H1 (cell line): ENCODE results near the gene RNF224. TPM values are rescaled to one million over a fixed set of nuclear protein-coding genes. Genes with fewer than 3 reads are reported as not detected.

Source experiments
- CTCF ChIA-PET: fragments of 300-600 bp; sonication (Branson Sonifier 250); formaldehyde crosslinking; loops from one replicate; lab custom pipeline; 2021; ENCODE audit not compliant: partially characterized antibody; lab: Charles Lee
- POLR2A ChIA-PET: fragments of 300-600 bp; sonication (Branson Sonifier 250); formaldehyde crosslinking; loops from one replicate; lab custom pipeline; 2021; ENCODE audit warnings: inconsistent platforms; ENCODE audit not compliant: partially characterized antibody; lab: Charles Lee
- DNase-seq, 2 experiments: peaks; one replicate each; pipeline versions ENCODE4 v3.0.0 to v3.0.0-alpha.2; 2010 to 2022; ENCODE audit warnings: low spot score in 2 of 2, low read depth in 1 of 2, mixed read lengths in 1 of 2
- FAIRE-seq: peaks from 2 replicates; lab custom pipeline; 2011; peaks lifted over from hg19 to GRCh38; lab: Jason Lieb, UNC
- H2AFZ ChIP-seq: 2 replicates; pipeline ENCODE4 v1.8.1; 2012; ENCODE audit warnings: low read length, inconsistent platforms
- H2AK5ac ChIP-seq: 2 replicates; pipeline ENCODE4 v1.6.1; 2013; ENCODE audit warnings: low read depth, low read length
- H2BK120ac ChIP-seq: replicated peaks from 2 replicates; pipeline ENCODE3; 2013; ENCODE audit warnings: low read depth, low read length, inconsistent platforms
- H2BK12ac ChIP-seq: 2 replicates; pipeline ENCODE4 v1.6.1; 2013; ENCODE audit warnings: low read depth, low read length
- H2BK15ac ChIP-seq: 2 replicates; pipeline ENCODE4 v1.6.1; 2013; ENCODE audit warnings: low read length
- H2BK20ac ChIP-seq: 2 replicates; pipeline ENCODE4 v1.6.1; 2013; ENCODE audit warnings: low read length
- H2BK5ac ChIP-seq: 2 replicates; pipeline ENCODE4 v1.6.1; 2013; ENCODE audit warnings: low read depth, low read length
- H3K14ac ChIP-seq: 2 replicates; pipeline ENCODE4 v1.6.1; 2013; ENCODE audit warnings: inconsistent platforms; ENCODE audit not compliant: insufficient read length
- H3K18ac ChIP-seq: 2 replicates; pipeline ENCODE4 v1.6.1; 2013; ENCODE audit warnings: low read length; ENCODE audit errors: extremely low read depth
- H3K23ac ChIP-seq: 2 replicates; pipeline ENCODE4 v1.6.1; 2013; ENCODE audit warnings: inconsistent platforms; ENCODE audit not compliant: insufficient read length
- H3K23me2 ChIP-seq: 2 replicates; pipeline ENCODE4 v1.6.1; 2013; ENCODE audit warnings: low read depth, low read length
- H3K27ac ChIP-seq: 2 replicates; pipeline ENCODE4 v1.6.1; 2011; ENCODE audit warnings: low read depth, low read length, inconsistent platforms
- H3K27me3 ChIP-seq, 4 experiments: replicated peaks in 1 of 4; 1 replicate in 1 of 4; 2 replicates in 3 of 4; pipeline versions ENCODE4 v1.6.1 to v1.8.1; 2011 to 2013; ENCODE audit warnings: low read length in 3 of 4, mild to moderate bottlenecking in 3 of 4, inconsistent platforms in 2 of 4, mixed read lengths in 2 of 4, moderate library complexity in 1 of 4; ENCODE audit not compliant: control insufficient read depth in 3 of 4, insufficient read depth in 3 of 4; ENCODE audit errors: extremely low read depth in 1 of 4
- H3K36me3 ChIP-seq, 4 experiments: 2 replicates each; pipeline versions ENCODE4 v1.6.1 to v1.8.1; 2011 to 2013; ENCODE audit warnings: mild to moderate bottlenecking in 4 of 4, low read length in 3 of 4, moderate library complexity in 2 of 4, control low read depth in 1 of 4, inconsistent platforms in 1 of 4; ENCODE audit not compliant: insufficient read depth in 4 of 4, control insufficient read depth in 2 of 4
- H3K4ac ChIP-seq: replicated peaks from 2 replicates; pipeline ENCODE3; 2013; ENCODE audit warnings: low read length, low read depth, mixed read lengths, inconsistent platforms; ENCODE audit not compliant: insufficient read length
- H3K4me1 ChIP-seq, 4 experiments: replicated peaks in 1 of 4; 1 replicate in 1 of 4; 2 replicates in 3 of 4; pipeline versions ENCODE4 v1.6.1 to v1.8.1; 2011 to 2013; ENCODE audit warnings: low read length in 3 of 4, inconsistent platforms in 2 of 4, mixed read lengths in 1 of 4; ENCODE audit not compliant: insufficient read depth in 4 of 4, control insufficient read depth in 3 of 4
- H3K4me2 ChIP-seq, 2 experiments: 2 replicates each; pipeline versions ENCODE4 v1.6.1 to v1.8.1; 2011 to 2013; ENCODE audit warnings: low read depth in 2 of 2, low read length in 2 of 2, control low read depth in 1 of 2, inconsistent platforms in 1 of 2, mild to moderate bottlenecking in 1 of 2; ENCODE audit not compliant: insufficient read depth in 1 of 2
- H3K4me3 ChIP-seq, 4 experiments: fragments of 200-600, 300-600 bp in 1 of 4; sonication (generic), shearing (Covaris generic), sonication (Bioruptor Twin) in 1 of 4; 2 replicates each; pipeline versions ENCODE4 v1.5.1 to v1.8.1; 2011 to 2016; ENCODE audit warnings: low read length in 4 of 4, low read depth in 3 of 4, control low read depth in 2 of 4, inconsistent platforms in 2 of 4, mild to moderate bottlenecking in 2 of 4, mixed read lengths in 1 of 4, moderate library complexity in 1 of 4; ENCODE audit not compliant: insufficient read depth in 2 of 4; ENCODE audit errors: extremely low read depth in 1 of 4
- H3K56ac ChIP-seq: replicated peaks from 2 replicates; pipeline ENCODE3; 2013; ENCODE audit warnings: low read depth, mild to moderate bottlenecking, mixed read lengths, low read length, inconsistent platforms; ENCODE audit not compliant: insufficient read length
- H3K79me1 ChIP-seq: 2 replicates; pipeline ENCODE4 v1.6.1; 2013; ENCODE audit warnings: low read depth, low read length, control low read depth
- H3K79me2 ChIP-seq, 2 experiments: 2 replicates each; pipeline versions ENCODE4 v1.6.1 to v1.8.1; 2012 to 2013; ENCODE audit warnings: low read length in 2 of 2, mild to moderate bottlenecking in 2 of 2, inconsistent platforms in 1 of 2; ENCODE audit not compliant: insufficient read depth in 2 of 2, control insufficient read depth in 1 of 2
- H3K9ac ChIP-seq, 4 experiments: replicated peaks in 1 of 4; 1 replicate in 1 of 4; 2 replicates in 3 of 4; pipeline versions ENCODE4 v1.6.1 to v1.8.1; 2011 to 2013; ENCODE audit warnings: low read depth in 3 of 4, low read length in 3 of 4, control low read depth in 2 of 4, mild to moderate bottlenecking in 2 of 4, moderate library complexity in 2 of 4, inconsistent platforms in 1 of 4; ENCODE audit errors: extremely low read depth in 1 of 4
- H3K9me3 ChIP-seq, 2 experiments: 2 replicates each; pipeline versions ENCODE4 v1.6.1 to v1.8.1; 2012 to 2013; ENCODE audit warnings: mild to moderate bottlenecking in 2 of 2, moderate library complexity in 2 of 2, control low read depth in 1 of 2, inconsistent platforms in 1 of 2, low read depth in 1 of 2, low read length in 1 of 2, mixed read lengths in 1 of 2; ENCODE audit not compliant: insufficient read depth in 2 of 2
- H4K20me1 ChIP-seq, 2 experiments: replicated peaks in 1 of 2; 2 replicates each; pipeline versions ENCODE3 to v1.8.1; 2011 to 2013; ENCODE audit warnings: inconsistent platforms in 2 of 2, low read length in 2 of 2, mild to moderate bottlenecking in 1 of 2; ENCODE audit not compliant: insufficient read depth in 2 of 2, control insufficient read depth in 1 of 2
- H4K5ac ChIP-seq: 2 replicates; pipeline ENCODE4 v1.6.1; 2013; ENCODE audit warnings: low read length, low read depth, mixed read lengths, inconsistent platforms; ENCODE audit not compliant: insufficient read length
- H4K8ac ChIP-seq: 2 replicates; pipeline ENCODE4 v1.8.0; 2013; ENCODE audit warnings: mild to moderate bottlenecking, moderate library complexity, low read length, inconsistent platforms; ENCODE audit not compliant: insufficient read depth; ENCODE audit errors: extremely low read depth
- H4K91ac ChIP-seq: replicated peaks from 2 replicates; pipeline ENCODE3; 2013; ENCODE audit warnings: low read length, mixed read lengths, inconsistent platforms; ENCODE audit not compliant: insufficient read length
- BCL11A ChIP-seq, 2 experiments: IDR thresholded peaks; one replicate each; pipeline ENCODE4 v1.6.1; 2011; ENCODE audit warnings: low read depth in 2 of 2, low read length in 2 of 2, mild to moderate bottlenecking in 2 of 2
- GABPA ChIP-seq: IDR thresholded peaks from 2 replicates; pipeline ENCODE4 v1.6.1; 2011; ENCODE audit warnings: mild to moderate bottlenecking, low read length, moderate library complexity, borderline replicate concordance; ENCODE audit not compliant: insufficient read depth
- HDAC2 ChIP-seq, 2 experiments: fragments of 300-600 bp in 1 of 2; sonication (generic) in 1 of 2; IDR thresholded peaks; 2 replicates each; pipeline ENCODE4 v1.6.1; 2011 to 2012; ENCODE audit warnings: low read depth in 2 of 2, low read length in 2 of 2, mild to moderate bottlenecking in 2 of 2, moderate library complexity in 2 of 2, borderline replicate concordance in 1 of 2, inconsistent platforms in 1 of 2
- HDAC6 ChIP-seq: IDR thresholded peaks from one replicate; pipeline ENCODE4 v1.7.1; 2012; ENCODE audit warnings: low read depth, mild to moderate bottlenecking, inconsistent platforms, low read length, moderate library complexity
- JUN ChIP-seq: IDR thresholded peaks from 2 replicates; pipeline ENCODE4 v1.6.1; 2011; ENCODE audit warnings: low read depth, mild to moderate bottlenecking, improper control_type of control experiment, low read length
- KDM4A ChIP-seq: IDR thresholded peaks from one replicate; pipeline ENCODE4 v1.7.1; 2012; ENCODE audit warnings: low read depth, mild to moderate bottlenecking, moderate library complexity, low read length, inconsistent platforms; ENCODE audit not compliant: severe bottlenecking
- NRF1 ChIP-seq: IDR thresholded peaks from 2 replicates; pipeline ENCODE4 v1.6.1; 2011; ENCODE audit warnings: mild to moderate bottlenecking, low read depth, low read length, improper control_type of control experiment
- PHF8 ChIP-seq: fragments of 200-600 bp; sonication (generic); conservative IDR thresholded peaks from 2 replicates; pipeline ENCODE4 v1.7.1; 2012; ENCODE audit warnings: low read depth, mild to moderate bottlenecking, inconsistent platforms, low read length, moderate library complexity
- POLR2A ChIP-seq, 2 experiments: IDR thresholded peaks; 1 replicate in 1 of 2; 2 replicates in 1 of 2; pipeline ENCODE4 v1.6.1; 2011; ENCODE audit warnings: low read depth in 2 of 2, low read length in 2 of 2, mild to moderate bottlenecking in 2 of 2; ENCODE audit errors: control extremely low read depth in 1 of 2
- RFX5 ChIP-seq: IDR thresholded peaks from 2 replicates; pipeline ENCODE4 v1.6.1; 2011; ENCODE audit warnings: low read depth, low read length, improper control_type of control experiment, borderline replicate concordance
- SIRT6 ChIP-seq: IDR thresholded peaks from one replicate; pipeline ENCODE4 v1.7.1; 2012; ENCODE audit warnings: low read length, inconsistent platforms
- SP4 ChIP-seq: IDR thresholded peaks from 2 replicates; pipeline ENCODE4 v1.6.1; 2012; ENCODE audit warnings: low read length, inconsistent platforms
- TAF1 ChIP-seq: IDR thresholded peaks from 2 replicates; pipeline ENCODE4 v1.6.1; 2011; ENCODE audit warnings: mild to moderate bottlenecking, low read depth, low read length
- TCF12 ChIP-seq: IDR thresholded peaks from 2 replicates; pipeline ENCODE4 v1.6.1; 2011; ENCODE audit warnings: low read depth, mild to moderate bottlenecking, low read length
- WGBS, 2 experiments: shearing (Covaris generic) in 1 of 2; methylation state at CpG; one replicate each; pipeline versions ENCODE4 v1.1.6 to v1.1.7; 2013 to 2015; ENCODE audit warnings: low lambda C conversion rate in 2 of 2, mixed read lengths in 2 of 2, inconsistent platforms in 1 of 2, low coverage in 1 of 2, missing lambda C conversion rate in 1 of 2; ENCODE audit not compliant: insufficient replicate concordance in 2 of 2, insufficient coverage in 1 of 2, insufficient read length in 1 of 2; ENCODE audit errors: extremely low coverage in 1 of 2, missing lambda C conversion rate in 1 of 2; 5-methylcytosine and 5-hydroxymethylcytosine counted together
- polyA plus RNA-seq, 7 experiments: library from polyadenylated mRNA; depleted of rRNA in 3 of 7; stranded (reverse) in 5 of 7; unstranded in 2 of 7; fragments of >200 nt in 5 of 7; fragments of 200-250 nt in 2 of 7; gene quantifications; 1 replicate in 5 of 7; 2 replicates in 1 of 7; 4 replicates in 1 of 7; pipeline versions ENCODE4 v1.2.1 to v1.2.3, GENCODE V29; 2011 to 2013; ENCODE audit warnings: missing spikeins in 2 of 7, mixed read lengths in 2 of 7
- total RNA-seq: library from RNA; stranded (reverse); fragmentation: NEBNext Ultra II Directional; extraction: Animal tissue kit (Norgen Biotek cat#: 25700); gene quantifications from 2 replicates; pipeline ENCODE4 v1.2.1, GENCODE V29; 2021

Gene RNF224
- total and polyA plus RNA-seq, 2 of the 8 experiments (the other 6 are each of a cell fraction or from before 2014, with no cell fraction given) = 0.24 TPM; not detected in 1

DNA sequence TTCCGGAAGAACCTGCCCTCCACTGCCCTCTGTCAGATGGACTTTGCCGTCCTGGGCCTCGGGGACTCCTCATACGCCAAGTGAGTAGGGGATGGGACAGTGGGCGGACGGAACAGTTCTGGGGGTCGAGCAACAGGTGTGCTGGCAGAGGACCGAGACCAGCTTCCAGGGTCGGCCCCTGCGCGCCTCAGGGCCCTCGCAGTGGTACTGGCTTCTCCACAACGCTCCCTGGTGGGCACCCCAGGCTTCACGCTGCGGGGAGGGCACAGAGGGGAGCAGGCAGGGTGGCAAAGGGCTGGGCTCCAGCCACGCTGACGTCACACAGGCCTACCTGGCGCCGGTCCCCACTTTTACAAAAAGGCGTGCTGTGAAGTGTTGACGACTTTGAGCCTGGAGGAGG lies 14.8 kb upstream of the RNF224 start:
- Histone ChIP-seq H2BK20ac (no peak overlapping the region), H2BK120ac (no peak overlapping the region), H3K79me2 (0 out of 4 replicates have a peak, but pooled peaks cover 0 to 1% of the 10 kb centered on the region in 2 experiments), H4K91ac (no peak overlapping the region), H3K4me3 (no peak overlapping the region), H3K4me2 (no peak overlapping the region), H2AK5ac (no peak overlapping the region), H3K9me3 (no peaks in the 10 kb centered on the region), H3K79me1 (no peaks in the 10 kb centered on the region; the same call in 1 of the 2 replicates), H3K56ac (no peak overlapping the region), H3K9ac (no peak overlapping the region), H3K18ac (no peak overlapping the region), H2BK15ac (no peak overlapping the region), H3K27ac (no peak overlapping the region), H3K27me3 (no peaks in the 10 kb centered on the region), H2BK12ac (no peak overlapping the region), H4K8ac (no peak overlapping the region), H3K4me1 (peaks cover 0 to 5% (median 3%) of the 10 kb centered on the region in 4 experiments; a peak in 5 of 7 replicates), H2BK5ac (no peak overlapping the region), H3K23me2 (no peaks in the 10 kb centered on the region), H3K4ac (no peak overlapping the region), H4K20me1 (peaks cover 0 to 12% of the 10 kb centered on the region in 2 experiments), H3K36me3 (peaks cover 0 to 22% (median 9%) of the 10 kb centered on the region in 4 experiments; a peak in 7 of 8 replicates), H2AFZ (no peak overlapping the region), H4K5ac (no peak overlapping the region), H3K23ac (no peak overlapping the region), H3K14ac (no peak overlapping the region)
- ChIA-PET CTCF (interaction anchor here (0.9 to 4.0 kb wide), 9 partner anchors 9 to 142 kb away, joined by 3 to 31 read pairs (median 4); partner anchors contain the start of genes ANAPC2, CYSRT1, RNF208 and RNF224), POLR2A (interaction anchor here (0.7 to 69.9 kb wide), 10 partner anchors 7 to 99 kb away, joined by 3 to 1462 read pairs (median 4); partner anchors contain the start of genes ANAPC2, CYSRT1, NELFB and RNF208)
- 91% methylated on average over 17 of the region's 21 CpGs; no CpG with 5 or more reads in 1 of the 2 experiments for WGBS, 2 experiments
- DNase-seq (no peak), FAIRE-seq (no peak)
- TF ChIP-seq GABPA (no peak), KDM4A (no peak), SIRT6 (no peak), RFX5 (no peak), JUN (no peak), SP4 (no peak), NRF1 (no peak), TCF12 (no peak), TAF1 (no peak), PHF8 (no peak), HDAC2 (IDR thresholded peaks at IDR 0.05; ENCODE audit: borderline replicate concordance in 1 of 2, low read depth in 2 of 2, low read length in 2 of 2) (no peak), HDAC6 (no peak), POLR2A (IDR thresholded peaks at IDR 0.05; ENCODE audit: control extremely low read depth in 1 of 2, low read depth in 2 of 2, low read length in 2 of 2) (no peak), BCL11A (IDR thresholded peaks at IDR 0.05; ENCODE audit: low read depth in 2 of 2, low read length in 2 of 2) (no peak)
